ENCODE data around the gene RAB11FIP4. TPM values are rescaled to one million over a fixed set of nuclear protein-coding genes. Genes with fewer than 3 reads are reported as not detected.

The RAB11FIP4 gene
- total RNA-seq, 1 experiment from 2014 or later: 2.8 TPM

DNA sequence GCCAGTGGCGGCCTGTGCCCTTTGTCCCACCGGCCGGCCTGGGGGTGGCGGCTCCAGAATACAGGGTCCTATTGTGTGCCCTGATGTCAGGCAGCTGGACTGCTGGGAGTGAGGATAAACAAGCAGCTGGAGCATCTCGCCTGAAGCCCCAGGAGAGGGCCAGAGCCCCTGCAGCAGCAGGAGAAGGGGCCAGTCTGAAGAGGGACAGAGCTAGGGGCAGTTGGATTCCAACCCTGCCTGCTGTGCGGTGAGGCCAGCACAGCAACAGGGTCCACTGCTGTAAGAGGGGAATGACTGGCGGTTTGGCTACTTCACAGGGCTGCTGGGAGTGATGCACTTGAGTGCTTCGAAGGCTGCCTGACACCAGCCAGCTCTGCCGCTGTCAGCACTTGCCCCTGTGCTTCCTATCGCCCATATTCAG, 25.0 kb downstream of the RAB11FIP4 start:
- peaks cover 21% of the 10 kb centered on the region for H3K27me3 Mint-ChIP-seq (ENCODE audit: insufficient read depth, unreplicated experiment)
- no peaks in the 10 kb centered on the region for H3K9me3 Mint-ChIP-seq (ENCODE audit: unreplicated experiment)
- POLR2A ChIA-PET: interaction anchor here (0.6 kb wide), 2 partner anchors 23 to 490 kb away, joined by 3 to 5 read pairs; no protein-coding TSS in a partner anchor
- CTCF ChIA-PET: no interaction called here
- H3K4me3 Mint-ChIP-seq (ENCODE audit: unreplicated experiment): no peak overlapping the region
- intact Hi-C loops (cut with micrococcal nuclease): no loop called here
- no peak for DNase-seq (ENCODE audit: unreplicated experiment)
- no TSS peak for BruUV-seq (replicated peaks)
- no peaks in the 10 kb centered on the region for H3K36me3 Mint-ChIP-seq (ENCODE audit: insufficient read depth, unreplicated experiment)
- TF ChIP-seq, protein P1, sequence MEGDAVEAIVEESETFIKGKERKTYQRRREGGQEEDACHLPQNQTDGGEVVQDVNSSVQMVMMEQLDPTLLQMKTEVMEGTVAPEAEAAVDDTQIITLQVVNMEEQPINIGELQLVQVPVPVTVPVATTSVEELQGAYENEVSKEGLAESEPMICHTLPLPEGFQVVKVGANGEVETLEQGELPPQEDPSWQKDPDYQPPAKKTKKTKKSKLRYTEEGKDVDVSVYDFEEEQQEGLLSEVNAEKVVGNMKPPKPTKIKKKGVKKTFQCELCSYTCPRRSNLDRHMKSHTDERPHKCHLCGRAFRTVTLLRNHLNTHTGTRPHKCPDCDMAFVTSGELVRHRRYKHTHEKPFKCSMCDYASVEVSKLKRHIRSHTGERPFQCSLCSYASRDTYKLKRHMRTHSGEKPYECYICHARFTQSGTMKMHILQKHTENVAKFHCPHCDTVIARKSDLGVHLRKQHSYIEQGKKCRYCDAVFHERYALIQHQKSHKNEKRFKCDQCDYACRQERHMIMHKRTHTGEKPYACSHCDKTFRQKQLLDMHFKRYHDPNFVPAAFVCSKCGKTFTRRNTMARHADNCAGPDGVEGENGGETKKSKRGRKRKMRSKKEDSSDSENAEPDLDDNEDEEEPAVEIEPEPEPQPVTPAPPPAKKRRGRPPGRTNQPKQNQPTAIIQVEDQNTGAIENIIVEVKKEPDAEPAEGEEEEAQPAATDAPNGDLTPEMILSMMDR (IDR thresholded peaks at IDR 0.05; ENCODE audit: unreplicated experiment): no peak
- H3K4me1 Mint-ChIP-seq (ENCODE audit: insufficient read depth, unreplicated experiment): peaks cover 11% of the 10 kb centered on the region
- no peak overlapping the region for H3K27ac Mint-ChIP-seq (ENCODE audit: low read depth, unreplicated experiment)

DNA sequence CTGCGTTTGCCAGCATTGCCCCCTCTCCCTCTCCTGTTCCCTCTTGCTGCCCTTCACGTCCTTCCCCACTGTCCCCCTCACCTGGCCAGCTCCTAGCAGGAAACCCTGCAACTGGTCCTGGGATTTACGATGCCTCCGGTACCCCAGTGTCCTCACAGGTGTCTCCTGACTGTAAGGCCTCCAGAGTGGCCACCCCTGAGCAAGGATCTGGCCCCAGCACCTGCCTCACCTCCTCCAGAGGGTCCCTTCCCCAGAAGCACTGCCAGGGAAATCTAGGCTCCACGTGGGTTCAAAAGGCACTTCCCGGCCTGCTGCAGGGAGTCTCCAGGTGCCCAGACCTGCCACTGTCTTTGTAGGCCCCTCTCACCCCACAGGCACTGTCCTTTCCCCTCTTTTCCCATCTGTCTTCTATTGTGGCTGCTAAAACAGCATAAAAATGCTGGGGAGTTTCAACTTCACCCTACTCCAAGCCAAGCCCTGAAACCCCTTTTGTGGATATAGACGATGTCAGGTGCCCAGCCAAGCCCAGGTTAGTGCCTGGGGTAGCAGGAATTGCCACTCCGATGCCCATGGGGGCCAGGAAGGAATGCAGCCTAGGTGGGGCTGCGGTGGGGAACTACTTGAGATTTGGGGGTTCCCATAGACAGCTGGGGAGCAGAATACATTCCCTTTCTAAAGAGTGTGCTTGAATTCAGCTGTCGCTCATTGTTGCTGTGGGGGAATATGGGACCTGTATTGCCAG, 25.7 kb downstream of the RAB11FIP4 start:
- BruUV-seq (replicated peaks): no TSS peak
- H3K4me3 Mint-ChIP-seq (ENCODE audit: unreplicated experiment): no peak overlapping the region
- DNase-seq (ENCODE audit: unreplicated experiment): no peak
- ChIA-PET POLR2A (interaction anchor here (0.6 kb wide), 2 partner anchors 24 to 491 kb away, joined by 3 to 5 read pairs; no protein-coding TSS in a partner anchor), CTCF (interaction anchor here (0.9 kb wide), 1 partner anchor 138 kb away, joined by 3 read pairs; no protein-coding TSS in a partner anchor)
- TF ChIP-seq, protein P1 (IDR thresholded peaks at IDR 0.05; ENCODE audit: unreplicated experiment): no peak
- H3K9me3 Mint-ChIP-seq (ENCODE audit: unreplicated experiment): no peaks in the 10 kb centered on the region
- H3K27ac Mint-ChIP-seq (ENCODE audit: low read depth, unreplicated experiment): no peak overlapping the region
- no peaks in the 10 kb centered on the region for H3K36me3 Mint-ChIP-seq (ENCODE audit: insufficient read depth, unreplicated experiment)
- peaks cover 11% of the 10 kb centered on the region for H3K4me1 Mint-ChIP-seq (ENCODE audit: insufficient read depth, unreplicated experiment)
- H3K27me3 Mint-ChIP-seq (ENCODE audit: insufficient read depth, unreplicated experiment): peaks cover 24% of the 10 kb centered on the region
- intact Hi-C loops (cut with micrococcal nuclease): no loop called here

DNA sequence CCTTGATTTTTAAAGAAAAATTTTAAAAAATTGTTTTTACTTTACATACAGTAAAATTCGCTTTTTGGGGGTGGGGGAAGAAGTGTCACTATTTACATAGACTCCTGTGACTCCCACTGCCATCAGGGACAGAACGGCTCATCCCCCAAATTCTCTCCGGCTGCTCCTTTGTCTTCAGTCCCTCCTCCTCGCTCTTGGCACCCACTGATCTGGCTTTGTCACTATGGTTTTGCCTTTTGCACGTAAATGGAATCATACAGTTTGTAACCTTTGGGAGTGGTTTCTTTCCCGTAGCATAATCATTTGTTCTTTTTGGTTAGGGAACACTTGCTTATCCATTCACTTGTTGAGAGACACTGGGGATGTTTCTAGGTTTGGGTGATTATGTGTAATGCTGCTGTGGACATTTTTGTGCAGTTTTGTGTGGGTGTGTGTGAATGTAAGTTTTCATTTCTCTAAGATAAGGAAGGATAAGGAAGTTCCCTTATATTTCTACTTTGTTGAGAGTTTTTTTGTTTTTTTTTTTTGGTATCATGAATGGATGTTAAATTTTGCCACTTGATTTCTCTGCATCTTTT, 27.4 kb downstream of the RAB11FIP4 start:
- Mint-ChIP-seq H3K27me3 (ENCODE audit: insufficient read depth, unreplicated experiment) (peaks cover 40% of the 10 kb centered on the region), H3K36me3 (ENCODE audit: insufficient read depth, unreplicated experiment) (peaks cover 6% of the 10 kb centered on the region), H3K9me3 (ENCODE audit: unreplicated experiment) (no peaks in the 10 kb centered on the region), H3K4me3 (ENCODE audit: unreplicated experiment) (no peak overlapping the region), H3K27ac (ENCODE audit: low read depth, unreplicated experiment) (no peak overlapping the region), H3K4me1 (ENCODE audit: insufficient read depth, unreplicated experiment) (peaks cover 6% of the 10 kb centered on the region)
- intact Hi-C loops (cut with micrococcal nuclease): no loop called here
- BruUV-seq (replicated peaks): no TSS peak
- ChIA-PET CTCF (no interaction called here), POLR2A (no interaction called here)
- TF ChIP-seq, protein P1 (IDR thresholded peaks at IDR 0.05; ENCODE audit: unreplicated experiment): no peak
- DNase-seq (ENCODE audit: unreplicated experiment): no peak

DNA sequence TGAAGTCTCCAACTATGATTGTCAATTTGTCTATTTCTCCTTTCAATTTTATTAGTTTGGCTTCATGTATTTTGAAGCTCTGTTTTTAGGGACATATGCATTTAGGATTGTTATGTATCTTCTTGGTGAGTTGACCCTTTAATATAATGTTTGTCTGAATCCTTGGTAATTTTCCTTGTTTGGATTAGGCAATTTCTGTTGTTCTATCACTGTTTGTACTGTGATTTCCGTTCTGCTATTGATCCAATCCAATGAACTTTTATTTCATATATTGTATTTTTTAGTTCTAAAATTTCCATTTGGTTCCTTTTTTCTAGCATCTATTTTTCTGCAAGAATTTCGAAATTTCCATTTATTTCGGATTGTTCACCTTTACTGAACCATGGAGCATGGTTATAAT, 31.0 kb downstream of the RAB11FIP4 start:
- CTCF ChIA-PET: interaction anchor here (1.1 kb wide), 1 partner anchor 420 kb away, joined by 3 read pairs; no protein-coding TSS in a partner anchor
- intact Hi-C loops (cut with micrococcal nuclease): no loop called here
- H3K4me1 Mint-ChIP-seq (ENCODE audit: insufficient read depth, unreplicated experiment): no peaks in the 10 kb centered on the region
- H3K9me3 Mint-ChIP-seq (ENCODE audit: unreplicated experiment): no peaks in the 10 kb centered on the region
- H3K36me3 Mint-ChIP-seq (ENCODE audit: insufficient read depth, unreplicated experiment): peaks cover 6% of the 10 kb centered on the region
- POLR2A ChIA-PET: no interaction called here
- TF ChIP-seq, protein P1 (IDR thresholded peaks at IDR 0.05; ENCODE audit: unreplicated experiment): no peak
- peaks cover 42% of the 10 kb centered on the region for H3K27me3 Mint-ChIP-seq (ENCODE audit: insufficient read depth, unreplicated experiment)
- no peak for DNase-seq (ENCODE audit: unreplicated experiment)
- BruUV-seq (replicated peaks): no TSS peak
- H3K27ac Mint-ChIP-seq (ENCODE audit: low read depth, unreplicated experiment): no peak overlapping the region
- H3K4me3 Mint-ChIP-seq (ENCODE audit: unreplicated experiment): no peak overlapping the region

All from MCF 10A (cell line).